Neuron (in vitro differentiated cells): ENCODE results near the gene KRTAP6-3.

Experiments
- H2AFZ ChIP-seq: one replicate; pipeline ENCODE4 v1.6.1; 2013; ENCODE audit warnings: low read depth, mild to moderate bottlenecking, inconsistent platforms, low read length, moderate library complexity
- H3K27me3 ChIP-seq: one replicate; pipeline ENCODE4 v1.6.1; 2013; ENCODE audit warnings: low read length; ENCODE audit not compliant: insufficient read depth
- H3K36me3 ChIP-seq: one replicate; pipeline ENCODE4 v1.6.1; 2013; ENCODE audit warnings: low read length; ENCODE audit not compliant: insufficient read depth
- H3K4me1 ChIP-seq: one replicate; pipeline ENCODE4 v1.6.1; 2013; ENCODE audit warnings: low read length; ENCODE audit not compliant: insufficient read depth
- H3K4me3 ChIP-seq: 2 replicates; pipeline ENCODE4 v1.5.1; 2013; ENCODE audit warnings: mild to moderate bottlenecking, low read length, moderate library complexity
- H3K9me3 ChIP-seq: one replicate; pipeline ENCODE4 v1.6.1; 2013; ENCODE audit warnings: low read length

KRTAP6-3 gene

DNA sequence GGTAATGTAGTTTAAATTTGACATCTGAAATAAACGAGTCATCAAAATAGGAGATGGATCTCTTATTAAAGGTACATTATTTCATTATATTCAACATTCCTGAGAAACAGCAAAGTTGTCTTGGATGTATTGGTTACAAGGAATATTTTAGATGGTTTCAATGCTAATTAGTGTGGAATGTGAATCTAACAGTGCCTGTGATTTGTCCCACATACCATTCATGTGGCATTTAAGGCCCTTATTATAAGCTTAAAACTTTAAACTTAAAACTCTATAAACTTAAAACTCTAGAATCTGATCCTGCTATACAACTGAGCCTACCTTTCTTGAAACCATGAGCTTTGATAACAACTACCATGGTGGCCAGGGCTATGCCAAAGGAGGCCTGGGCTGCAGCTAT lies 8.5 kb downstream of the KRTAP6-3 start, which contains the start of gene KRTAP22-1:
Gene KRTAP22-1, plus strand, starts transcription at position 301 of the 400 bp plus-strand sequence.
- Histone ChIP-seq H3K36me3 (no peaks in the 10 kb centered on the region), H3K4me1 (no peaks in the 10 kb centered on the region)

DNA sequence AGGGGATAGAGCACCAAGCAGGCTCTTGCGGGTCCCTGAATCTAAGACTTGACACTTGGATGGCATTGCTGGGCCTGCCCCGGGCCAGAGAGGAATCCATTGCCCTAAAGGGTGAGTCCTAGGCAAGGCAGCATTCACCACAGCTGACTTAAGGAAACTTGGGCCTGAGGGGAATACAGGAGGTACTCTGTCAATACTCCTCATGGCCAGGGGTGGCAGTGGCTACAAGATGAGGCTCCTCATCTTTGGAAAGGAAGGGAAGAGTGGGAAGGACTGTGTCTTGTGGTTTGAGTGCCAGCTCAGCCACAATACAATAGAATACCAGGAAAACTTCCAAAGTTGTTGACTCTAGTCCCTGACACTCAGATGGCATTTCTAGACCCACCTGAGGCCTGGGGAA lies 13.7 kb downstream of the KRTAP6-3 start:
- Histone ChIP-seq H3K27me3 (no peaks in the 10 kb centered on the region), H2AFZ (no peak overlapping the region), H3K4me1 (no peaks in the 10 kb centered on the region), H3K9me3 (no peaks in the 10 kb centered on the region), H3K4me3 (no peak overlapping the region), H3K36me3 (no peaks in the 10 kb centered on the region)

More for the DNA sequence above, 8.5 kb downstream of the KRTAP6-3 start, which contains the start of gene KRTAP22-1:
- Histone ChIP-seq H3K4me3 (no peak within 1 kb of the TSS), H2AFZ (no peak within 1 kb of the TSS), H3K9me3 (no peaks in the 10 kb centered on the region), H3K27me3 (no peaks in the 10 kb centered on the region)

DNA sequence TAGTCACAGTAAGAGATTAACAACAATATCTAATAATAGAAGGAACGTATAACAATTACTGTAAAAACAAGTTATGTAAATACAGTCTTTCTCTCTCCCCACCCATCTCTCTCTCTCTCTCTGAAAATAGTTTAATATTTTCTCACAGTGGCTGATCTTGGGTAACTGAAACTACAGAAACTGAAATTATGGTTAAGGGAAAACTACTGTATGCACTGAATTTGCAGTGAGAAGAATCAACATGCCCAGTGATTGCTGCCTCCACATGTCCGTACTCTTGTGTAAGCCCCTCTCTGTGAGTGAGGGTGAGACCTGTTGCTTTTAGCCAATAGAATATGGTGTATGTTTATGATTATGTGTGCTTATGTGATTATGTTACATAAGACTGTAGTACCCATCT lies 19.9 kb downstream of the KRTAP6-3 start:
- no peaks in the 10 kb centered on the region for H3K9me3 ChIP-seq
- no peaks in the 10 kb centered on the region for H3K36me3 ChIP-seq
- no peak overlapping the region for H2AFZ ChIP-seq
- H3K4me1 ChIP-seq = no peaks in the 10 kb centered on the region
- H3K27me3 ChIP-seq = no peaks in the 10 kb centered on the region
- no peak overlapping the region for H3K4me3 ChIP-seq

DNA sequence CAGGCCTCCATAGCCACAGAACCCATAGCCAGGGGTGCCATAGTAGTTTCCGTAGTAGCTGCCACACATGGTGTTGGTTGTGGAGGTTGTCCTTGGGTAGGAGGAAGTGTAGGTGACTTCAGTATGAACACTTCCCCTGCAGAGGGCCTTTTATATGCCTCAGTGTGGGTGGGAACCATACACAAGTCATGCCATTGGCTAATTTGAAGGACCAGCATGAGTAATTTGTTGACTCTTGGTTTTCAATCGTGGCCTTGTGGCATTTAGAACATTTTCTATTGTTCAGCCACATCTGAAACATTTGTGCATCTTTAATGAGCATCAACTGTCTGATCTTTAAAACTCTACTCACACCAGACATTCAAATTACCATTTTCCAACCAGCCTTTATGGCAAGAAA lies 21.6 kb downstream of the KRTAP6-3 start, which contains the start of gene KRTAP6-1:
Gene KRTAP6-1, minus strand, starts transcription at position 95 of the 400 bp plus-strand sequence. Its CDS starts 26 bp downstream, at position 69.
- H2AFZ ChIP-seq = no peak within 1 kb of the TSS
- no peaks in the 10 kb centered on the region for H3K27me3 ChIP-seq
- no peaks in the 10 kb centered on the region for H3K4me1 ChIP-seq
- H3K36me3 ChIP-seq = no peaks in the 10 kb centered on the region
- no peaks in the 10 kb centered on the region for H3K9me3 ChIP-seq
- no peak within 1 kb of the TSS for H3K4me3 ChIP-seq

DNA sequence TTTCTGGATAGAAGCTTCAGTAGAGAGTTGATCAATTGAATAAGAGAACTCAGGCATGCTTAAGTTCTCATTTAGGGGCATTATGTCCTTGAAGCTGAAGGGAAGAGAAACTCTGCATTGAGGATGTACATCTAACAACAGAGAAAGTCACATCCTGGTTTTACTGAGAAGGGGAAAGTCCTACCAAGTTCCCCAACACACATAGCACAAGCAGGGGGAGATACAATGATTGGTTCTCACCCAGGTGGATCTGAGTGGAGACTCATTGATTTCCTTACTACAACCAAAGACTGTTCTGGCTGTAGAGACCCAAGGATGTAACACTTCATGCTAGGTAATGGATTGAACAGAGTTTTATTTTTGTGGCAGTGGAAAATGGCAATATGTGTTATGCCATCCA lies 23.0 kb downstream of the KRTAP6-3 start:
- Histone ChIP-seq H3K4me3 (no peak overlapping the region), H3K4me1 (no peaks in the 10 kb centered on the region), H2AFZ (no peak overlapping the region), H3K36me3 (no peaks in the 10 kb centered on the region), H3K27me3 (no peaks in the 10 kb centered on the region), H3K9me3 (no peaks in the 10 kb centered on the region)

DNA sequence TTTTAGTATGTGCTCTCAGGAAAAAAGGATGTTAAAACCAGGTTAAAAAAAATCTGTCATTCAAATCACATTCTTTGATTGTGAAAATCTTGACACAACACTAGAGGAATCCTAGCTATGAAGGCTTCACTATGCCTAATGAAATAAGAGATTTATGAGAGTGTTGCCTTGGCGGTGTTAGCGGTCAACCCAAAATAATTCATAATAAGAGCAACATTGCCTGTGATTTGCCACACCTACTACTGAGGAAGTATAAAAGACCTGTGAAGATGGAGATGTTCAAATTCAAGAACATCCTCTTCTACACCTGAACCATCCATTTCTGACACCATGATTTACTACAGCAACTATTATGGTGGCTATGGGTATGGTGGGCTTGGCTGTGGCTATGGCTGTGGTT lies 23.9 kb downstream of the KRTAP6-3 start, which contains the start of gene KRTAP20-1:
Gene KRTAP20-1, plus strand, starts transcription at position 301 of the 400 bp plus-strand sequence. Its CDS starts 30 bp downstream, at position 331.
- Histone ChIP-seq H3K27me3 (no peaks in the 10 kb centered on the region), H2AFZ (no peak within 1 kb of the TSS), H3K9me3 (no peaks in the 10 kb centered on the region), H3K4me1 (no peaks in the 10 kb centered on the region), H3K36me3 (no peaks in the 10 kb centered on the region), H3K4me3 (no peak within 1 kb of the TSS)

DNA sequence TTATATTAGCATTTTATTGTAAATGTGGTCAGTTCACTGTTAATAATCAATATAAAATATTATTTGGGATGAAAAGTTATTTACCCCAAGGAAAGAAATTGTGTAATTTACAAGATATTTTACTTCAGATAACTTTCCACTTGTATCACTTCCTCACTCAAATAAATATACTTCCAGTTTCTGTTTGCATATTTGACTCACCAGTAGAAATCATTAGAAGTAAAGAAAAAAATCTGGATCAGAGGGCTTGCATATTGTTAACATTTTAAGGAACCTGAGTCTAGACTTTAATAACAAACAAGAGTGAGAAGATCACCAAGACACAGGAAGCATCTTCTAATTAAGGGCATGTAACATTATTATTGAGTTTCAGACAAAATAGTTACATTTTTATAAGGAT lies 27.8 kb downstream of the KRTAP6-3 start:
- Histone ChIP-seq H3K27me3 (no peaks in the 10 kb centered on the region), H2AFZ (no peak overlapping the region), H3K9me3 (no peaks in the 10 kb centered on the region), H3K36me3 (no peaks in the 10 kb centered on the region), H3K4me3 (no peak overlapping the region), H3K4me1 (no peaks in the 10 kb centered on the region)

DNA sequence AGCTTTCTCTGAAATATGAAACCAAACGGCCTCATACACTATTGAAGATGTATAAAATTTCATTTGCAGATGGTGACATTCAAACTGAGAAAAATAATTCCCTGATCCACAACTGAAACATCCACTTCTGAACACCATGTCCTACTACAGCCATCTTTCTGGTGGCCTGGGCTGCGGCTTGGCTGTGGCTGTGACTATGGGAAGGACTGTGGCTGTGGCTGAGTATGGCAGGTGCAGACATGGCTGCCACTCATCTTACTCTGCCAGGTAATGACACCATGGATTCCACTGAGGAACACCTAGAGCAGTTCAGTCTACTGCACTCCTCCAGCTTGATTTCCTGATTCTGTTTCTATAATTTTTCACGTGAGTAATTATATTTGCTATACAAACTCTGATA lies 28.3 kb downstream of the KRTAP6-3 start, which contains the start of gene KRTAP20-4:
Gene KRTAP20-4, plus strand, starts transcription at position 106 of the 400 bp plus-strand sequence.
- no peak within 1 kb of the TSS for H2AFZ ChIP-seq
- H3K4me1 ChIP-seq = no peaks in the 10 kb centered on the region
- no peak within 1 kb of the TSS for H3K4me3 ChIP-seq
- H3K36me3 ChIP-seq = no peaks in the 10 kb centered on the region
- no peaks in the 10 kb centered on the region for H3K27me3 ChIP-seq
- H3K9me3 ChIP-seq = no peaks in the 10 kb centered on the region

DNA sequence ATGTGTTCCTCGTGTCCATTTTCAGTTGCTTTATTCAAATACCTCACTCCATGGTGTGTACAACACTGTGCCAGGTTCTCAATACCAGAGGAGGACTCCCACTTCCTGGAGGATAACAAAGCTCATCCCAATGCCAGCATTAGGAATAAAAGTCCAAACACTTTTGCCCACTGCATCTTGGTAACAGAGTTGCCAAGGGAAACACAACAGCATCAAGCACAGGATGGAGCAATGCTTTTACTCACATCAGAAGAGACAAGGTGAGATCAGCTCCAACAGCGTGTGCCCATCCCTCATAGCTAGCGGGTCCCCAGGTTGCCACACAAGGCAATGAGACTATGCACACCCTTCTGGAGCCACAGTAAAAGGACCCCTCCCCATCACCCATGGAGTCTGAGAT lies 31.1 kb downstream of the KRTAP6-3 start:
- Histone ChIP-seq H3K9me3 (no peaks in the 10 kb centered on the region), H3K36me3 (no peaks in the 10 kb centered on the region), H3K4me1 (no peaks in the 10 kb centered on the region), H3K4me3 (no peak overlapping the region), H3K27me3 (no peaks in the 10 kb centered on the region), H2AFZ (no peak overlapping the region)

DNA sequence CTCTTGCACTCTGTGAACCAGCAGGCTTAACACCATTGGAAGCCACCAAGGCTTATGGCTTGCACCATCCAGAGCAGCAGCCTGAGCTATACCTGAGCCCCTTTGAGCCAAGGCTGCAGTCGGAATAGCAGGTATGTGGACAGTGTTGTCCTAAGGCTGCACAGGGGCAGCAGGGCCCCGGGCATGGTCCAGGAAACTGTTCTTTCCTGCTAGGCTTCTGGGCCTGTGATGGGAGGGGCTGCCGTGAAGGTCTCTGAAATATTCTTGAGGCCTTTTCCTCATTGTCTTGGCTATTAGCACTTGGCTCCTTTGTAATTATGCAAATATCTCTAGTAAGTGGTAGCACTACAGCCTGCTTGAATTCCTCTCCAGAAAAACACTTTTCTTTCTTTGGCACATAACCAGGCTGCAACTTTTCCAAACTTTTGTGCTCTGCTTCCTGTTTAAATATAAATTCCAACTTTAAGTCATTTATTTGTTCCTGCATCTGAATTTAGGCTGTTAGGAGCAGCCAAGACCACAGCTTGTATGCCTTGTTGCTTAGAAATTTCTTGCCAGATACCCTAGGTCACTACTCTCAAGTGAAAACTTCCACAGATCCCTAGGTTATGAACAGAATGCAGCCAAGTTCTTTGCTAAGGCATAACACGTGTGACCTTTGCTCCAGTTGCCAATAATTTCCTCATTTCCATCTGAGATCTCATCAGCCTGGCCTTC lies 33.4 kb downstream of the KRTAP6-3 start:
- no peaks in the 10 kb centered on the region for H3K9me3 ChIP-seq
- no peak overlapping the region for H2AFZ ChIP-seq
- H3K4me1 ChIP-seq = no peaks in the 10 kb centered on the region
- H3K27me3 ChIP-seq = no peaks in the 10 kb centered on the region
- no peak overlapping the region for H3K4me3 ChIP-seq
- no peaks in the 10 kb centered on the region for H3K36me3 ChIP-seq

DNA sequence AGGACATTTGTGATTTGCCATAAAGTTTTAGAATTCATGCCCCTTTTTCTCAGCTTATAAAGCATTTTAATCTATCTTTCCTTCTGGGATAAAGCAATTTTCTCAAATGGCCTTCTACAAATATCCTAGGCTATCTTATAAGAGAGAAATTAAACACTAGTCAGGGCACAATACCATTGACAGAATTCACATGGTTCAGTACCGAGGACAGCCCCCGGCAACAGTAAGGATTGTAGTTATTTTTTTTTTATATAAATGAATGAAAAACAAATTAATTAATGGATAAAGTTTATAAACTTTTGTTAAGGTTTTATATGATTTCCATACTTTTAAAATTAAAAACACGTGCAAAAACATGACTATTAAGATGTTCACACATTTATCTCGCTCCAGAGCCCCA lies 35.9 kb downstream of the KRTAP6-3 start:
- no peaks in the 10 kb centered on the region for H3K9me3 ChIP-seq
- H3K36me3 ChIP-seq = no peaks in the 10 kb centered on the region
- H3K4me1 ChIP-seq = no peaks in the 10 kb centered on the region
- H3K27me3 ChIP-seq = no peaks in the 10 kb centered on the region
- H3K4me3 ChIP-seq = no peak overlapping the region
- H2AFZ ChIP-seq = no peak overlapping the region

DNA sequence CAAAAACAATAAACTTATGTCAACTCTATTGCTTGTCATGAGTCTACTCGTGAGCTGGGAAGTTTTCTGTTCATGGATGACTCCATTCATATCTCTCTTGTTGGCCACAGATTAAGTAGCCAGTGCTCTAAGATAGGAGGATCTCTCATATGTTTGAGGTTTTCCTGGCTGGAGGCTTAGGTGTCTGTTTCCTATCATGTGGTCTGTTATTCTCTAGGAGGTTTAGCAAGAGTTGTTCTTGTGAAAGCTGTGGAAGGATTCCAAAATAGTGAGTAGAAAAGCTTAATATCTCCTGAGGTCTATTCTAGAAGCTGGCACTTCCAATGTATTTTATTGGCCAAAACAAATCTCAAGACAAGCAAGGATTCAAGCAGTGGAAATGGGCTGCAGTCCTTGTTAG lies 37.0 kb downstream of the KRTAP6-3 start:
- Histone ChIP-seq H3K36me3 (no peaks in the 10 kb centered on the region), H2AFZ (no peak overlapping the region), H3K4me3 (no peak overlapping the region), H3K9me3 (no peaks in the 10 kb centered on the region), H3K4me1 (no peaks in the 10 kb centered on the region), H3K27me3 (no peaks in the 10 kb centered on the region)

DNA sequence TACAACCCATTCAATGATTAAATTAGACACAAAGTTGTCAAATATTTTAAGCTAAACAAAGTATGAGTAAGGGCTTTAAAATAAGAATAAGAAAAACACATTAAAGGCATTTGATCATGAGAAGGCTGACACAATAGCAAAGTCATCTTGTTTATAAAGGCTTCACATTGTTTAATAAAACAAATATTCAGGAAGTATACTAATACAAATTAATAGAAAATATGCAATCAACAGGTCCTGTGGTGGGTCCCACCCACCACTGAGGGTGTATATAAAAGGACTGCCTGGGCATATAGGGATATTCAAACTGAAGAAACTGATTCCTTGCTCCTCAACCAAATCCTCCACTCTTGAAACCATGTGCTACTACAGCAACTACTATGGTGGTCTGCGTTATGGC lies 42.7 kb downstream of the KRTAP6-3 start, which contains the start of gene KRTAP20-2:
Gene KRTAP20-2, plus strand, starts transcription at position 301 of the 400 bp plus-strand sequence. Its CDS starts 58 bp downstream, at position 359.
- H3K27me3 ChIP-seq = no peaks in the 10 kb centered on the region
- no peaks in the 10 kb centered on the region for H3K4me1 ChIP-seq
- no peak within 1 kb of the TSS for H2AFZ ChIP-seq
- H3K9me3 ChIP-seq = no peaks in the 10 kb centered on the region
- H3K4me3 ChIP-seq = no peak within 1 kb of the TSS
- H3K36me3 ChIP-seq = no peaks in the 10 kb centered on the region
